AG08395 (cell line): ENCODE data around the gene PGRMC2.
"Not testable (repeated sequence)": the region's sequence is repeated elsewhere in the genome, so short reads cannot be mapped to it uniquely, and the experiment has no call there.

Source experiments
- DNase-seq: peaks from one replicate; pipeline ENCODE4 v3.0.0; 2012; ENCODE audit warnings: mixed read lengths, low spot score

Gene PGRMC2

GRCh38 chr4:128267171-128267570 lies 20.4 kb downstream of the PGRMC2 start:
- not testable (repeated sequence) for DNase-seq

- not testable (repeated sequence) for DNase-seq
These were observed 22.1 kb downstream of the PGRMC2 start for GRCh38 chr4:128265550-128265949.

GRCh38 chr4:128259889-128260288 lies 27.7 kb downstream of the PGRMC2 start:
- not testable (repeated sequence) for DNase-seq

- DNase-seq, result not testable (repeated sequence)
These were observed 29.4 kb downstream of the PGRMC2 start for GRCh38 chr4:128258166-128258565.

GRCh38 chr4:128256539-128256938 lies 31.1 kb downstream of the PGRMC2 start:
- no peak for DNase-seq

GRCh38 chr4:128255906-128256305 lies 31.7 kb downstream of the PGRMC2 start:
- no peak for DNase-seq

- DNase-seq, result no peak
These were observed 37.6 kb downstream of the PGRMC2 start for GRCh38 chr4:128249787-128250668.

GRCh38 chr4:128247906-128248305 lies 39.7 kb downstream of the PGRMC2 start:
- DNase-seq, result no peak

- not testable (repeated sequence) for DNase-seq
These were observed 42.2 kb downstream of the PGRMC2 start for GRCh38 chr4:128245391-128245790.

- peak; percentile 38 for DNase-seq
These were observed 43.2 kb downstream of the PGRMC2 start for GRCh38 chr4:128244379-128244778.

GRCh38 chr4:128242601-128243000 lies 45.0 kb downstream of the PGRMC2 start:
- DNase-seq, result no peak

GRCh38 chr4:128241981-128242380 lies 45.6 kb downstream of the PGRMC2 start:
- no peak for DNase-seq

GRCh38 chr4:128241425-128241913 lies 46.1 kb downstream of the PGRMC2 start:
- DNase-seq, result peak; percentile 93

- DNase-seq, result no peak
These were observed 46.6 kb downstream of the PGRMC2 start for GRCh38 chr4:128241019-128241418.

- no peak for DNase-seq
These were observed 52.8 kb downstream of the PGRMC2 start for GRCh38 chr4:128234836-128235235.

- DNase-seq, result no peak
These were observed 54.9 kb downstream of the PGRMC2 start for GRCh38 chr4:128232719-128233118.

GRCh38 chr4:128228845-128229795 lies 58.5 kb downstream of the PGRMC2 start:
- no peak for DNase-seq

- DNase-seq, result no peak
These were observed 59.5 kb downstream of the PGRMC2 start for GRCh38 chr4:128227991-128228571.

GRCh38 chr4:128225148-128225547 lies 62.5 kb downstream of the PGRMC2 start:
- DNase-seq, result peak; percentile 46

GRCh38 chr4:128221586-128221985 lies 66.0 kb downstream of the PGRMC2 start:
- DNase-seq, result no peak

GRCh38 chr4:128220286-128221235 lies 67.1 kb downstream of the PGRMC2 start:
- DNase-seq, result peak; percentile 46
